ENCODE results near the gene EPAS1.

Gene EPAS1

DNA sequence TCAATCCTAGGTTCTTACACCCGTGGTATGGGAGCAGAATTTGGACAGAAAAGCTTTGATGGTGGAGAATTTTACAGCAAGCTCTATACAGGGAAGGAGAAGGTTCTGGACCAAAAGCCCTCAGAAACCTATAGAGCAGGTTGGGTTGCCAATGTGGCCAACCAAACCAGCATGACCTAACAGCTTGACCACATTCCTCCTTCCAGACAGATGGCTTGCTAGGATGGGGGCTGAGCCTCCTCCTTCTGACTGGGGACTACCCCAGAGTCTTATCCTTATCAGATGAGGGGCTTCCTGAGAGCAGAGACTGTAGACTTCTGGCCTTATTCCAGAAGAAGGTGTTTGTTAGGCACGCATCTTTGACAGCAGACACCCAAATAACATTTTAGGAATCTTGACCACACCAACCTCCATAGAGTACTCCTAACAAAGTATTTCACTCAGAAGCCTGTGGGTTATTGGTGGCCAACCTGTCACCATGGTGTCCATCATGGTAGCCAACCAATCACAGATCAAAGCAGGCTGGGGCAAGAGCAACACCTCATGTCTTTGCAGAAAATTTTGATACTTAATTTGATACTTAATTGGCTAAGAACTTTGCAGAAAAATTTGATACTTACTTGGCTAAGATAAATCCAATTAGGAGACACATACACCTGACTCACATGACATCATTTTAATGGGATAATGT is 34.8 kb upstream of the EPAS1 start:
- Histone ChIP-seq H3K4me1 (ENCODE audit: control insufficient read depth, low read depth, low read length) (no peaks in the 10 kb centered on the region), H3K9ac (ENCODE audit: low read length) (no peak overlapping the region), H3K27ac (ENCODE audit: low read length) (no peak overlapping the region), H3K27me3 (ENCODE audit: control insufficient read depth, insufficient read depth, low read length) (no peaks in the 10 kb centered on the region), H3K4me3 (ENCODE audit: low read length) (no peak overlapping the region), H3K9me3 (ENCODE audit: control insufficient read depth, low read depth, low read length) (no peaks in the 10 kb centered on the region), H3K36me3 (ENCODE audit: control insufficient read depth, low read depth, low read length) (no peaks in the 10 kb centered on the region)

DNA sequence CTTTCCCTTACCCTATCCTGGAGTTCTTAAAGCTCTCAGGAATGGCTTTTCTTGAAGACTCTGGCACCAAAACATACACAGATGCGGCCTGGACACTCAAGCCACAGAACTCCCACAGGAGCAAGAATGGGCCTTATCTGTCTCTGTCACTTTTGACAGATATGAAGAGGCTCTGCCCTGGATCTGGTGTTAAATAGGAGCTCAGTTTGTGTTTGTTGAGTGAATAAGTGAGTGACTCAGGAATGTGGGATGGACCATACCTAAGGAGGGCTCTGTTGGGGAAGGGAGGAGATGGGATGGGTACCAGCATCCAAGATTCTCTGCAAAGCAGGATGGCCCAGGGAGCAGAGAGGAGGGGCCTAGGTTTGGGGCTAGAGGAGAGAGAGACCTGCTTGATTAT is 33.9 kb upstream of the EPAS1 start:
- no peak overlapping the region for H3K9ac ChIP-seq (ENCODE audit: low read length)
- no peaks in the 10 kb centered on the region for H3K4me1 ChIP-seq (ENCODE audit: control insufficient read depth, low read depth, low read length)
- no peaks in the 10 kb centered on the region for H3K27me3 ChIP-seq (ENCODE audit: control insufficient read depth, insufficient read depth, low read length)
- H3K9me3 ChIP-seq (ENCODE audit: control insufficient read depth, low read depth, low read length): no peaks in the 10 kb centered on the region
- H3K4me3 ChIP-seq (ENCODE audit: low read length): no peak overlapping the region
- H3K36me3 ChIP-seq (ENCODE audit: control insufficient read depth, low read depth, low read length): no peaks in the 10 kb centered on the region
- no peak overlapping the region for H3K27ac ChIP-seq (ENCODE audit: low read length)

DNA sequence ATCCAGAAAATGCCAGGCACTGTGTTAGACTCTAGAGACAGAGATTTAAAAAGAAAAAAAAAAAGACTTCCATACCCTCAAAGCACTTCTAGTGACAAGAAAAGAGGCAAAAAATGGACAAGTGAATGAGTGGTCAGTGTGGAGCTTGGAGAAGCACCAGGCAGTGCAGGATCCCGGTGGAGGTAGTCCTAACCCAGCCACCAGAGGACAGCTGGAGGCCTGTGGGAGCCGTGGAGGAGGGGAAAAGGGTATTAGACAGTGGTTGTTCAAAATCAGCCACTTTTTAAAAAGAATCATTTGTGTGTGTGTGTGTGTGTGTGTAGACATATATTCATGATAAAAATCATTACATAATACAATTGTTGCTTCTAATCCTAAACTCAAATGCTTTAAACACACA is 32.8 kb upstream of the EPAS1 start:
- H3K4me1 ChIP-seq (ENCODE audit: control insufficient read depth, low read depth, low read length): no peaks in the 10 kb centered on the region
- no peak overlapping the region for H3K4me3 ChIP-seq (ENCODE audit: low read length)
- H3K9me3 ChIP-seq (ENCODE audit: control insufficient read depth, low read depth, low read length): no peaks in the 10 kb centered on the region
- H3K36me3 ChIP-seq (ENCODE audit: control insufficient read depth, low read depth, low read length): no peaks in the 10 kb centered on the region
- no peaks in the 10 kb centered on the region for H3K27me3 ChIP-seq (ENCODE audit: control insufficient read depth, insufficient read depth, low read length)
- H3K27ac ChIP-seq (ENCODE audit: low read length): no peak overlapping the region
- no peak overlapping the region for H3K9ac ChIP-seq (ENCODE audit: low read length)

DNA sequence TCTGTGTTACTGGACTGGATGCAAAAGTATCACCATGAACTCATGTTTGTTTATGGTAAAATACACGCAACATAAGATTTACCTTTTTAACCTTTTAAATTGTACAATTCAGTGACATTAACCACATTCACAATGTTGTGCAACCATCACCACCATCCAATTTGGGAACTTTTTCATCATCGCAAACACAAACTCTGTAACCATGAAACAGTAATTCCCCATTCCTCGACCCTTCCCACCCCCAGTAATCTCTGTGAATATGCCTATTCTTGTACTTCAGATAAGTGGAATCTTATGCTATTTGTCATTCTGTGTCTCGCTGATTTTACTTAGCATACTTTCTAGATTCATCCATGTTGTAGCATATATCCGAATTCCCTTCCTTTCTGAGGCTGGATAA is 31.1 kb upstream of the EPAS1 start:
- Histone ChIP-seq H3K27ac (ENCODE audit: low read length) (no peak overlapping the region), H3K9ac (ENCODE audit: low read length) (no peak overlapping the region), H3K27me3 (ENCODE audit: control insufficient read depth, insufficient read depth, low read length) (no peaks in the 10 kb centered on the region), H3K9me3 (ENCODE audit: control insufficient read depth, low read depth, low read length) (no peaks in the 10 kb centered on the region), H3K4me1 (ENCODE audit: control insufficient read depth, low read depth, low read length) (peaks cover 3% of the 10 kb centered on the region), H3K4me3 (ENCODE audit: low read length) (no peak overlapping the region), H3K36me3 (ENCODE audit: control insufficient read depth, low read depth, low read length) (no peaks in the 10 kb centered on the region)

DNA sequence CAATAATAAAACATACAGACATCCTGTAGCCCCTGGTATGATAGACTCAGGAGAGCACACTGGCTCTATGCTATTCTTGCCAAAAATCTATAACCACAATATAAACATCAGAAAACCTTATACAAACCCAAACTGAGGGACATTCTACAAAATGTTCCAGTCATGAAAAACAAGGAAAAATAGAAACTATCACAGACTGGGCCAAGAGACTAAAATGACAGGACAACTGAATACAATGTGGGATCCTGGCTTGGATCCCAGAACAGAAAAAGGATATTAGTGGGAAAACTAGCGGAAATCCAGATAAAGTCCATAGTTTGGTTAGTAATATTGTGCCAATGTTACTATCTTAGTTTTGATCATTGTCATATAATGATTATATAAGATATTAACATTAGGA is 29.6 kb upstream of the EPAS1 start:
- H3K4me1 ChIP-seq (ENCODE audit: control insufficient read depth, low read depth, low read length): peaks cover 3% of the 10 kb centered on the region
- no peak overlapping the region for H3K9ac ChIP-seq (ENCODE audit: low read length)
- H3K36me3 ChIP-seq (ENCODE audit: control insufficient read depth, low read depth, low read length): no peaks in the 10 kb centered on the region
- no peaks in the 10 kb centered on the region for H3K9me3 ChIP-seq (ENCODE audit: control insufficient read depth, low read depth, low read length)
- no peaks in the 10 kb centered on the region for H3K27me3 ChIP-seq (ENCODE audit: control insufficient read depth, insufficient read depth, low read length)
- H3K27ac ChIP-seq (ENCODE audit: low read length): no peak overlapping the region
- no peak overlapping the region for H3K4me3 ChIP-seq (ENCODE audit: low read length)

DNA sequence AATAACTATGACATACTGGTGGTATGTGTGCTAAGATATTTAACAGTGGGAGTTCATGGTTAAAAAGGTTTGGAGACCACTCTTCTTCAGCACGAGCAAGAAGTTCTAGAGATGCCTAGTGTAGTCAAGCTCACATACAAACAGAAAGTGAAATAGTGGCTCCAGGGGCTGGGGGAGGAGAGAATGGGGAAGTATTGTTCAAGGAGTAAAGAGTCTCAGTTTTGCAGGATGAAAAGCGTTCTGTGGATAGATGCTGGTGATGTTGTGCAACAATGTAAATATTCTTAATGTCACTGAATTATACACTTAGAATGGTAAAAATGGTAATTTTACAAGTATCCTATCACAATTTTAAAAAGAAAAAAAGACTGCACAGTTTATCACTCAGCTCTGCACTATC is 29.0 kb upstream of the EPAS1 start:
- Histone ChIP-seq H3K4me3 (ENCODE audit: low read length) (no peak overlapping the region), H3K4me1 (ENCODE audit: control insufficient read depth, low read depth, low read length) (peaks cover 3% of the 10 kb centered on the region), H3K9me3 (ENCODE audit: control insufficient read depth, low read depth, low read length) (no peaks in the 10 kb centered on the region), H3K27ac (ENCODE audit: low read length) (no peak overlapping the region), H3K36me3 (ENCODE audit: control insufficient read depth, low read depth, low read length) (no peaks in the 10 kb centered on the region), H3K27me3 (ENCODE audit: control insufficient read depth, insufficient read depth, low read length) (no peaks in the 10 kb centered on the region), H3K9ac (ENCODE audit: low read length) (no peak overlapping the region)

DNA sequence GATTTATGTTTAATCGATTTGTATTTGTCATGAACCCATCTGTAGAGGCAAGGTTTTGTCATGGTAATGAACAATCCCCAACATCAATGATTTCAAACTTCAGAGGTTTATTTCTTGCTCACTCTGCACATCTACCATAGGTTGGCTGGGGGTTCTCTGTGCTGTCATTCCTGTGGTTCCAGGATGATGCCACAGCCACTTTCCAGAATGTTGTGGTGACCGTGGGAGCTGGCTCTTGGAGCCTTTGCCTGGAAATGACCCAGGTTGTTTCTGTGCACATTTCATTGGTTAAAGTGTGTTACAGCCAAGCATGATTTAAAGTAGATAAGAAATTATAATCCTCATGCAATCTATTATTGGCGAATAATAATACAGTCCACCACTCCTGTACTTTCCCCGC is 28.2 kb upstream of the EPAS1 start:
- H3K9ac ChIP-seq (ENCODE audit: low read length): no peak overlapping the region
- peaks cover 3% of the 10 kb centered on the region for H3K4me1 ChIP-seq (ENCODE audit: control insufficient read depth, low read depth, low read length)
- H3K9me3 ChIP-seq (ENCODE audit: control insufficient read depth, low read depth, low read length): no peaks in the 10 kb centered on the region
- H3K27ac ChIP-seq (ENCODE audit: low read length): no peak overlapping the region
- no peak overlapping the region for H3K4me3 ChIP-seq (ENCODE audit: low read length)
- H3K36me3 ChIP-seq (ENCODE audit: control insufficient read depth, low read depth, low read length): no peaks in the 10 kb centered on the region
- H3K27me3 ChIP-seq (ENCODE audit: control insufficient read depth, insufficient read depth, low read length): no peaks in the 10 kb centered on the region

DNA sequence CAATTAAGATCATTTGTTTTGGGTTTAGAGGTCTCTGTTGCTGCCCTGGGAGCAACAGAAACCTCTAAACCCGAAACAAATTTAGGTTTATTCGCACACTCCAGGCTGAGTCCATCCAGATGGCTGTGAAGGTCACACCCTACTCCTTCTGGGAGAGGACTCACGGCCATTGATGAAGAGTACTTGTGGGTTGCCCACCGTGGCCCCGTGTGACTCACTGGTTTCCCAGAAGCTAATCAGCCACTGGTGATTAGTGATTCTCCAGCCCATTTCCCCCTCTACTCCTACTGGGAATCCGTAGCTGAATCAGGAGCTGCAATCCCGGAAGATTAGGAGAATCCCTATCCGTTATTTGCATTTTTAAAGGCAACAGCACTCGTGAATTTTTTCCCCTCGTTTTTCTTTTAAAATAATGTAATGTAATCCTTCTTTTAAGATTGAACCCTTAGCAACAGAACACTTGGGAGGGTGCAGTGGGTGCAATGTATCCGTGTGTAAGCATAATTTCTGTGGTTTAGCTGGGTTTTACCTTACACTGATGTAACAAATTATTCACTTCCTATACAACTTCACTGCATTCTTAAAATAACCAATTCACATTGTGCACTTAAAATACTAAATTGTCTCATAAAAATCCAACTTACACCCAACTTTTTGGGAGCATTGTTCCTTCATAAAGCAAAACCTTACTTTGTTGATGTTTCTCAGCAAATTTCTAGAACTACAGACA is 27.5 kb upstream of the EPAS1 start:
- Histone ChIP-seq H3K4me3 (ENCODE audit: low read length) (no peak overlapping the region), H3K27ac (ENCODE audit: low read length) (no peak overlapping the region), H3K27me3 (ENCODE audit: control insufficient read depth, insufficient read depth, low read length) (no peaks in the 10 kb centered on the region), H3K9ac (ENCODE audit: low read length) (no peak overlapping the region), H3K9me3 (ENCODE audit: control insufficient read depth, low read depth, low read length) (no peaks in the 10 kb centered on the region), H3K4me1 (ENCODE audit: control insufficient read depth, low read depth, low read length) (peaks cover 3% of the 10 kb centered on the region), H3K36me3 (ENCODE audit: control insufficient read depth, low read depth, low read length) (no peaks in the 10 kb centered on the region)

DNA sequence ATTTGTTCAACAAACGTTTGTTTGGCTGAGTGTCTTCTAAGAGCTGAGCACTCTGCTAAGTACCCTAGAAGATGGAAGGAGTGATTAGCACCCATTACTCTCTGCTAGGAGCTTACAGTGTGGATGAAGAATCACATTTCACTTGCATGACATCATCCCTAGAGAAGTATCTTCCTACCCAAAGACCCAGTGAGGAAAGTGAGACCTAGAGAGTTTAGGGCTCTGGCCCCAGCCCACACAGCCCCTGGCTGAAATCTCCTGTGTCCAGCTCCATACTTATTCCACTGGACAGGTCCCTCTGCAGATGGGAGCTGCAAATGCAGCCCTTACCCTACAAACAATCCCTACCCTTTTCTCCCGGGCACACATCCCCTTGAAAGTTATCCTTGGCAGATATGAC is 26.8 kb upstream of the EPAS1 start:
- no peak overlapping the region for H3K27ac ChIP-seq (ENCODE audit: low read length)
- H3K9me3 ChIP-seq (ENCODE audit: control insufficient read depth, low read depth, low read length): no peaks in the 10 kb centered on the region
- no peaks in the 10 kb centered on the region for H3K27me3 ChIP-seq (ENCODE audit: control insufficient read depth, insufficient read depth, low read length)
- peaks cover 3% of the 10 kb centered on the region for H3K4me1 ChIP-seq (ENCODE audit: control insufficient read depth, low read depth, low read length)
- no peaks in the 10 kb centered on the region for H3K36me3 ChIP-seq (ENCODE audit: control insufficient read depth, low read depth, low read length)
- H3K4me3 ChIP-seq (ENCODE audit: low read length): no peak overlapping the region
- no peak overlapping the region for H3K9ac ChIP-seq (ENCODE audit: low read length)

DNA sequence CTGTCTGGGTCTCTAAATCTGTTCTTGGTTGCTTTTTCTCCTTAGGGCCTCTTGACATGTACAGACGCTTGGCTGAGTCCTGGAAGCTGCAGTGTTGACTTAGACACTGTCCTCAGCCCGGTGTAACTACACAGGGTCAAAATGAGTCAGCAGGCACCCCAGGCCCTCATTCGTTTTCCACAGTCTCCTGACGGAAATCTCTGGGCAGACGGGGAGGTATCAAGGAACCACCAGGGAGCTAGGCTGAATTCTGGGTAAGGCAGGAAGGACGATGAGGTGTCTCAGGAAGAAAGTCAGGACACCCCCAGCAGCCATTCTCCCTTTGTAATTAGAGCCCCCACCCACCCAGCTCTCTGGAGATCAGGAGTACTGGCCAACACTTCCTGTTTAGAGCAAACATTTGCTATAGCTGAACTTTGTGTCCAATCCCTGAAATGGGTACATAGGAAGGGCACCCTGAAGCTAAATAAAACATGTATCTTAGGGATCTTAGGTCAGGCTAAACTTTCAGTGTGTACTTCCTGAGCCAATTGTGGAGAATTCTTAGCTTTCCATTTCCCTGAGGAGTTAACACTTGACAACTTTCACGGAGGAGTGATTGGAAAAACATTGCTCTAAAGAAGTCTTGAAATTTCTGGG is 23.9 kb upstream of the EPAS1 start:
- Histone ChIP-seq H3K36me3 (ENCODE audit: control insufficient read depth, low read depth, low read length) (no peaks in the 10 kb centered on the region), H3K27ac (ENCODE audit: low read length) (no peak overlapping the region), H3K9ac (ENCODE audit: low read length) (no peak overlapping the region), H3K4me1 (ENCODE audit: control insufficient read depth, low read depth, low read length) (peaks cover 7% of the 10 kb centered on the region), H3K4me3 (ENCODE audit: low read length) (no peak overlapping the region), H3K27me3 (ENCODE audit: control insufficient read depth, insufficient read depth, low read length) (no peaks in the 10 kb centered on the region), H3K9me3 (ENCODE audit: control insufficient read depth, low read depth, low read length) (no peaks in the 10 kb centered on the region)

DNA sequence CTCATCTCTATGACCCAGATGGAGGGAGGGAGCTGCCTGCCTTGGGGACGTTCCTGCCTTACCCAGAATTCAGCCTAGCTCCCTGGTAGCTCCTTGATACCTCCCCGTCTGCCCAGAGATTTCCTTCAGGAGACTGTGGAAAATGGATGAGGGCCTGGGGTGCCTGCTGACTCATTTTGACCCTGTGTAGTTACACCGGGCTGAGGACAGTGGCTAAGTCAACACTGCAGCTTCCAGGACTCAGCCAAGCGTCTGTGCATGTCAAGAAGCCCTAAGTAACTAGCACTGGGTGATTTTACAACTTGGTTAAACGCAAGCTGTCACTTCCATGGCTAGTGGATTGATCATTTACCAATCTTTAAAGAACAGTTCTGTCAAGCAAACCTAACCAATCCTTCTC is 23.3 kb upstream of the EPAS1 start:
- H3K27ac ChIP-seq (ENCODE audit: low read length): no peak overlapping the region
- H3K9ac ChIP-seq (ENCODE audit: low read length): no peak overlapping the region
- H3K27me3 ChIP-seq (ENCODE audit: control insufficient read depth, insufficient read depth, low read length): no peaks in the 10 kb centered on the region
- H3K9me3 ChIP-seq (ENCODE audit: control insufficient read depth, low read depth, low read length): no peaks in the 10 kb centered on the region
- H3K4me3 ChIP-seq (ENCODE audit: low read length): no peak overlapping the region
- no peaks in the 10 kb centered on the region for H3K36me3 ChIP-seq (ENCODE audit: control insufficient read depth, low read depth, low read length)
- peaks cover 7% of the 10 kb centered on the region for H3K4me1 ChIP-seq (ENCODE audit: control insufficient read depth, low read depth, low read length)

DNA sequence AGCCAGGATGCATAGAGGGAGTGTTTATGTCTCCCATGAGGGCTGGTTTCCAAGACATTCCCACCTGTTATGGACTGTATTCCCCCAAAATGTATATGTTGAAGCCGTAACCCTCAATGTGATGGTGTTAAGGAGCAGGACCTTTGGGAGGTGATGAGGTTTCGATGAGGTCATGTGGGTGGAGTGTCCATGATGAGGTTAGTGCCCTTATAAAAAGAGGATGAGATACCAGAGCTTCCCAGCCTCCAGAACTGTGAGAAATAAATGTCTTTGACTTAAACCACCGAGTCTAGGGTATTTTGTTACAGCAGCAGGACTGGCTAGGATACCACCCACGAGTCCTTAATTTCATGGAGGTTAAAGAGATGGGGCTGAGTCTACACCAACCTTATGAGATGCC is 22.6 kb upstream of the EPAS1 start:
- Histone ChIP-seq H3K4me1 (ENCODE audit: control insufficient read depth, low read depth, low read length) (peaks cover 7% of the 10 kb centered on the region), H3K4me3 (ENCODE audit: low read length) (no peak overlapping the region), H3K27ac (ENCODE audit: low read length) (no peak overlapping the region), H3K9me3 (ENCODE audit: control insufficient read depth, low read depth, low read length) (no peaks in the 10 kb centered on the region), H3K27me3 (ENCODE audit: control insufficient read depth, insufficient read depth, low read length) (no peaks in the 10 kb centered on the region), H3K9ac (ENCODE audit: low read length) (no peak overlapping the region), H3K36me3 (ENCODE audit: control insufficient read depth, low read depth, low read length) (no peaks in the 10 kb centered on the region)

Measured in iPS-18a (cell line).